Measurements from ENCODE around the gene HDHD3. TPM values are rescaled to one million over a fixed set of nuclear protein-coding genes. Genes with fewer than 3 reads are reported as not detected.

The HDHD3 gene
- polyA plus RNA-seq, 1 of the 3 experiments (the other 2 are of a cell fraction), result 17.1 TPM

GRCh38 chr9:113326230-113326629 lies 50.6 kb downstream of the HDHD3 start:
- CTCF ChIA-PET, result interaction anchor here (1.1 kb wide), 1 partner anchor 84 kb away, joined by 3 read pairs; the partner anchor contains the start of genes C9orf43 and POLE3
- DNase-seq, result no peak

More at GRCh38 chr9:113326230-113326629, 50.6 kb downstream of the HDHD3 start:
- no peak overlapping the region for H3K9ac ChIP-seq
- no peak overlapping the region for H3K4me3 ChIP-seq (ENCODE audit: low read depth in 2 of 2, low read length in 1 of 2)
- TF ChIP-seq, protein P1, sequence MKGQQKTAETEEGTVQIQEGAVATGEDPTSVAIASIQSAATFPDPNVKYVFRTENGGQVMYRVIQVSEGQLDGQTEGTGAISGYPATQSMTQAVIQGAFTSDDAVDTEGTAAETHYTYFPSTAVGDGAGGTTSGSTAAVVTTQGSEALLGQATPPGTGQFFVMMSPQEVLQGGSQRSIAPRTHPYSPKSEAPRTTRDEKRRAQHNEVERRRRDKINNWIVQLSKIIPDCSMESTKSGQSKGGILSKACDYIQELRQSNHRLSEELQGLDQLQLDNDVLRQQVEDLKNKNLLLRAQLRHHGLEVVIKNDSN (IDR thresholded peaks at IDR 0.05; ENCODE audit: borderline replicate concordance, low read depth), result no peak
- TF ChIP-seq JUND (IDR thresholded peaks at IDR 0.05) (no peak), TAF1 (IDR thresholded peaks at IDR 0.05; ENCODE audit: borderline replicate concordance, low read depth, low read length) (no peak), RCOR1 (IDR thresholded peaks at IDR 0.05; ENCODE audit: low read length) (no peak), FOXM1 (IDR thresholded peaks at IDR 0.05; ENCODE audit: low read depth) (no peak), RXRA (IDR thresholded peaks at IDR 0.05; ENCODE audit: borderline replicate concordance, low read depth) (no peak)
- TF ChIP-seq, protein P2, sequence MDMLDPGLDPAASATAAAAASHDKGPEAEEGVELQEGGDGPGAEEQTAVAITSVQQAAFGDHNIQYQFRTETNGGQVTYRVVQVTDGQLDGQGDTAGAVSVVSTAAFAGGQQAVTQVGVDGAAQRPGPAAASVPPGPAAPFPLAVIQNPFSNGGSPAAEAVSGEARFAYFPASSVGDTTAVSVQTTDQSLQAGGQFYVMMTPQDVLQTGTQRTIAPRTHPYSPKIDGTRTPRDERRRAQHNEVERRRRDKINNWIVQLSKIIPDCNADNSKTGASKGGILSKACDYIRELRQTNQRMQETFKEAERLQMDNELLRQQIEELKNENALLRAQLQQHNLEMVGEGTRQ (IDR thresholded peaks at IDR 0.05; ENCODE audit: borderline replicate concordance, low read depth, low read length), result no peak
- no peaks in the 10 kb centered on the region for H3K79me2 ChIP-seq (ENCODE audit: insufficient read depth)
- H3K9me2 ChIP-seq, result no peaks in the 10 kb centered on the region
- WGBS (ENCODE audit: low lambda C conversion rate), result 93% methylated on average over 4 of the region's 4 CpGs
- H3K4me1 ChIP-seq (ENCODE audit: control insufficient read depth in 1 of 2, insufficient read depth in 2 of 2, low read depth in 1 of 2, low read length in 1 of 2), result no peaks in the 10 kb centered on the region
- H3K9me3 ChIP-seq, result no peaks in the 10 kb centered on the region
- no peak overlapping the region for H2AFZ ChIP-seq (ENCODE audit: low read depth)
- H3K4me2 ChIP-seq, result no peak overlapping the region
- H3K27ac ChIP-seq (ENCODE audit: low read depth in 2 of 2, low read length in 1 of 2), result no peak overlapping the region
- H3F3A ChIP-seq (replicated peaks; ENCODE audit: insufficient read depth), result no peaks in the 10 kb centered on the region
- H3K36me3 ChIP-seq (replicated peaks in 1 of 2; ENCODE audit: control insufficient read depth in 1 of 2, insufficient read depth in 2 of 2, low read length in 1 of 2), result no peaks in the 10 kb centered on the region
- H4K20me1 ChIP-seq (ENCODE audit: insufficient read depth), result no peaks in the 10 kb centered on the region
- POLR2A ChIA-PET, result no interaction called here
- no peaks in the 10 kb centered on the region; the same call in 1 of the 2 replicates for H3K27me3 ChIP-seq (ENCODE audit: insufficient read depth)

Other genes starting within 250 kb of the HDHD3 start
- 6.4 and 8.5 TPM in 2 replicates for gene SLC31A2, start 226.0 kb downstream of the HDHD3 start, polyA plus RNA-seq (2012; rRNA removed)
- 13.9 and 17.6 TPM in 2 replicates for gene FKBP15, start 155.7 kb downstream of the HDHD3 start, polyA plus RNA-seq (2012; rRNA removed)
- 7.7 and 11.2 TPM in 2 replicates for gene SLC31A1, start 155.4 kb downstream of the HDHD3 start, polyA plus RNA-seq (2012; rRNA removed)
- gene CDC26, start 101.4 kb downstream of the HDHD3 start, polyA plus RNA-seq (2012; rRNA removed), result 29.6 and 31.0 TPM in 2 replicates
- gene PRPF4, start 101.3 kb downstream of the HDHD3 start, polyA plus RNA-seq (2012; rRNA removed), result 22.5 and 23.2 TPM in 2 replicates
- not detected in 2 replicates for gene RNF183, start 73.6 kb downstream of the HDHD3 start, polyA plus RNA-seq (2012; rRNA removed)
- gene WDR31, start 36.7 kb downstream of the HDHD3 start, polyA plus RNA-seq (2012; rRNA removed), result 0.74 and 1.3 TPM in 2 replicates
- gene BSPRY, start 27.4 kb downstream of the HDHD3 start, polyA plus RNA-seq (2012; rRNA removed), result 0.03 TPM in 1 of 2 replicates, not detected in the other
- gene ALAD, start 24.3 kb upstream of the HDHD3 start, polyA plus RNA-seq (2012; rRNA removed), result 10.7 and 11.8 TPM in 2 replicates
- gene POLE3, start 33.7 kb upstream of the HDHD3 start, polyA plus RNA-seq (2012; rRNA removed), result 40.1 and 48.3 TPM in 2 replicates
- gene C9orf43, start 33.8 kb upstream of the HDHD3 start, polyA plus RNA-seq (2012; rRNA removed), result 0.47 and 0.58 TPM in 2 replicates
- gene RGS3, start 86.7 kb upstream of the HDHD3 start, polyA plus RNA-seq (2012; rRNA removed), result 50.6 and 60.7 TPM in 2 replicates

All from SK-N-SH (cell line).